GM12872 (cell line): ENCODE results near the gene NRXN2.

Experiments used
- TF ChIP-seq, protein P1 (sequence below): IDR thresholded peaks from 3 replicates; pipeline ENCODE4 v1.5.1; 2011; ENCODE audit warnings: low read depth, mild to moderate bottlenecking, low read length, moderate library complexity; ENCODE audit not compliant: insufficient read depth

The NRXN2 gene

GRCh38 chr11:64714666-64715065, 8.3 kb downstream of the NRXN2 start:
- TF ChIP-seq, protein P1, sequence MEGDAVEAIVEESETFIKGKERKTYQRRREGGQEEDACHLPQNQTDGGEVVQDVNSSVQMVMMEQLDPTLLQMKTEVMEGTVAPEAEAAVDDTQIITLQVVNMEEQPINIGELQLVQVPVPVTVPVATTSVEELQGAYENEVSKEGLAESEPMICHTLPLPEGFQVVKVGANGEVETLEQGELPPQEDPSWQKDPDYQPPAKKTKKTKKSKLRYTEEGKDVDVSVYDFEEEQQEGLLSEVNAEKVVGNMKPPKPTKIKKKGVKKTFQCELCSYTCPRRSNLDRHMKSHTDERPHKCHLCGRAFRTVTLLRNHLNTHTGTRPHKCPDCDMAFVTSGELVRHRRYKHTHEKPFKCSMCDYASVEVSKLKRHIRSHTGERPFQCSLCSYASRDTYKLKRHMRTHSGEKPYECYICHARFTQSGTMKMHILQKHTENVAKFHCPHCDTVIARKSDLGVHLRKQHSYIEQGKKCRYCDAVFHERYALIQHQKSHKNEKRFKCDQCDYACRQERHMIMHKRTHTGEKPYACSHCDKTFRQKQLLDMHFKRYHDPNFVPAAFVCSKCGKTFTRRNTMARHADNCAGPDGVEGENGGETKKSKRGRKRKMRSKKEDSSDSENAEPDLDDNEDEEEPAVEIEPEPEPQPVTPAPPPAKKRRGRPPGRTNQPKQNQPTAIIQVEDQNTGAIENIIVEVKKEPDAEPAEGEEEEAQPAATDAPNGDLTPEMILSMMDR: no peak

GRCh38 chr11:64713781-64714363, 9.1 kb downstream of the NRXN2 start:
- TF ChIP-seq, protein P1: no peak

GRCh38 chr11:64713016-64713707, 9.8 kb downstream of the NRXN2 start:
- TF ChIP-seq, protein P1: no peak

DNA sequence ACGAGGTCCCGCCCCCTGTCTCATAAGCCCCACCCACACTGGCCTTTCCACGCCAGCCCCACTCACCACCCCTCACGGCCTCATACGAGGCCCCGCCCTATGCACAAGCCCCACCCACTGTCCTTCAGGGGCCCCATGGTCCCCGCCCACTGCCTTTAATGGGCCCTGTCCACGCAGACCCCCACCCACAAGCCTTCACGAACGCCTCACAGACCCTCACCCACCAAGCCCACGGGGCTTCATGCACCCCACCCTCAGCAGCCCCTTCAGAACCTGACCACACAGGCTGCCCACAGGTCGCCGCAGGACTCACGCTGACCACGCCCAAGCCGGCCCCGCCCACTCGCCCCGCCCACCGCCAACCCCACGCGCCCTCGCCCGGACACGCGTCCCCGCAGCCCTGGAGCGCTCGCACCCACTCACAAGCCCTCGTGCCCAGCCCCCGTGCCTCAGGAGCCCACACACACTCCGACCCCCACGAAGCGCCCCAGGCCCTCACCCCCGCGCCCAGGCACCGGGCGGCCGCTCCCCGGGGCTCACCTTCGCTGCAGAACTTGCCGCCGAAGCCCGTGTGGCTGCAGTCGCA, 10.5 kb downstream of the NRXN2 start:
- TF ChIP-seq, protein P1: no peak

- TF ChIP-seq, protein P1: no peak
Measured at GRCh38 chr11:64711956-64712362, 11.0 kb downstream of the NRXN2 start.

DNA sequence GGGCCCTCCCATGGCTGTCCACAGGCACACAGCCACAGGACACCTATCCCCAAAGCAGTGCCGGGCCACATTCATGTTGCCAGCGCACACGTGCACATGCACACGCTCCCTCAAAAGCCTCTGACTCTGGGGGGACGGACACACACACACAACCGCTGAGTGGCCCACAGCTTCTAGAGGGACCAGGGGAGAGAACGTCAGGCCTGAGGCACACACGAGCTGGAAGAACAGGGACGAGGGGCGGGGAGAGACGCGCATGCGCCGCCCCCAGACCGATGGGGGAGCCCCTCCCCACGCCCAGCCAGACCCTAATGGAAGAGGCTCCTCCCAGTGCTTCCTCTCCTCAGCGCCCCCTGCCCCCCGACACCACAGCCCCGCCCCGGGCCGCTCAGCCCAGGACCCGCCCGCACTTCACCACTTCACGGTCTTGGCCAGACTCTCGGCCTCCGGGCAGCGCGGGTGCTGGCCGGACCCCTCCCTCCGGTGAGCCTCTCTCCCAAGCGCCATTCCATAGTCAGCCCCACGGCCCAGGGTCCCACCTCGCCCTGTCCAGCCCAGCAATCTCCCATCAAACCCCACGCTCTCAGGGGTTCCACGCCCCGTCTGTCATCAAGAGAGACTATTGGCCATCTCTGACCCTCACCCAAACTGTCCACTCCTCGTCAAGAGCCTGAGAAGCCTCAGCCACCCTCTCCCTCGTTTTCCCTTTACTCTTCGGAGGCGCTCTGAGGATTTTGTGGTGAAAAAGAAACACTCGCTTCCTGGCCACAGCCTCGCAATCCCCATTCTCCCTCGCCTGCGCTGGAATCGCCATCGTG, 11.7 kb downstream of the NRXN2 start:
- TF ChIP-seq, protein P1: no peak

DNA sequence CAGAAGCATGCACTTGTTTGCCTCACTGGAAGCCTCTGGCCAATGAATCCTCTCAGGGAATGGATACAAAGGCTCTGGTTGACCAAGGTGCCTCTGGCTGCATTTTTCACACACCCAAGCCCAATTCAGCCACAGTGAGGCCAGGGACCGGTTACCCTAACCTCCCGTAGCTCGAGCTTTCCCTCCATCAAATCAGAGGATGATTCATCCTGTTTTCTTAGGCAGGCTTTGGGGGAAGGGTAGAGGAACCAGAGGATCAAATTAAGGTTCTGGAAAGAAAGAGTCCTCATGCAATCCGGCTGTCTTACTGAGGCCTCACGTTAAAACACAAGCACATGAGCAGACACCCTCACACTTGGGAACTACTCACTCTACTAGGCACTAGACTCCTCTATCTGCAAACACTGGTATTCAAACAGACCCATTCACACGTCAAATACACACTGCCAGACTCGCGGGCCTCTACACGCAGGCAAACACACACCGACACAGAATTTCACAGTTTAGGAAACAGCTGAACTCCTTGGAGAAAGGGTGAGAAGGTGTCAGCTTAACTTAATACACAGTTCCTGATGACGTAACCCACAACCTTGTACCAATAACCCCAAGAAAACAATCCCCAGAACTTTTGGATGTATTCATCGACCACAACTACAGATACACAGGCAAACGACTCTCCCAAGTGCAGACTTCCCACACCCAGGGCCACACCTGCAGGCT, 12.4 kb downstream of the NRXN2 start:
- TF ChIP-seq, protein P1: no peak
